Measurements from ENCODE around the gene STK32C.
A peak's percentile ranks its signal among the peaks of the same experiment; 100 is the strongest.

The STK32C gene

GRCh38 chr10:132328106-132328505 is 20.4 kb upstream of the STK32C start:
- TF ChIP-seq CTCF (conservative IDR thresholded peaks at IDR 0.05; ENCODE audit: low read depth, low read length): no peak
- no peak for DNase-seq (ENCODE audit: low read depth)
- no peak overlapping the region for H3K4me3 ChIP-seq (ENCODE audit: low read depth, low read length)

DNA sequence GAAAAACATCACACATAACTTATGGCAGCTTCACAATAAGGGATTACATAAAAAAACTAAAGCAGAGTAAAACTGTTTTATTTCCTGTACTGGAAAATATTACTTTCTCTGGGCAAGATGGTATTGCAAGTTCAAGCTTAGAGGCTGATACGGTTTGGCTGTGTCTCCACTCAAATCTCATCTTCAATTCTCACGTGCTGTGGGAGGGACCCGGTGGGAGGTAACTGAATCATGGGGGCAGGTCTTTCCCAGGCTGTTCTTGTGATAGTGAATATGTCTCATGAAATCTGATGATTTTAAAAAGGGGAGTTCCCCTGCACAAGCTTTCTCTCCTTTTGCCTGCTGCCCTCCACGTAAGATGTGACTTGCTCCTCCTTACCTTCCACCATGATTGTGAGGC is 19.2 kb upstream of the STK32C start:
- TF ChIP-seq CTCF (conservative IDR thresholded peaks at IDR 0.05; ENCODE audit: low read depth, low read length): no peak
- DNase-seq (ENCODE audit: low read depth): no peak
- no peak overlapping the region for H3K4me3 ChIP-seq (ENCODE audit: low read depth, low read length)

- no peak overlapping the region for H3K4me3 ChIP-seq (ENCODE audit: low read depth, low read length)
- no peak for TF ChIP-seq CTCF (conservative IDR thresholded peaks at IDR 0.05; ENCODE audit: low read depth, low read length)
- no peak for DNase-seq (ENCODE audit: low read depth)
Observed at GRCh38 chr10:132326344-132326889, 18.7 kb upstream of the STK32C start.

DNA sequence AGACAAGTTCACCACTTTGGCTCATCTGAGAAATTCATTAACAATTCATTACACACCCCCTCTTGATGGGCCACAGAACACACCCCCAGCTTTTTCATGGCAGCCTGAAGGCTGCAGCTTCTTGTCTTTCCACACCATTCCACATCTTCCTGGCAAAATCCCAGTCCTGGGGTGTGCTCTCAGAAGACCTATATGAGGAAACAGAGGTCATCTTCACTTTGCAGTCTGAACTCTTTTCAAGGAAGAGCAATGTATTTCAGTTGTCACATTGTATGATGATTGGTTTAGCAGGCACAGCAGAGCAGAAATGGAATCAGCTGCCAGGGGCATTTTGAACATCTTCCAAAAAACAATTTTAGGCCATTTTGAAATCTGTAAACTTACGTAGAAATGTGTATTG is 16.4 kb upstream of the STK32C start:
- DNase-seq (ENCODE audit: low read depth): no peak
- no peak for TF ChIP-seq CTCF (conservative IDR thresholded peaks at IDR 0.05; ENCODE audit: low read depth, low read length)
- no peak overlapping the region for H3K4me3 ChIP-seq (ENCODE audit: low read depth, low read length)

DNA sequence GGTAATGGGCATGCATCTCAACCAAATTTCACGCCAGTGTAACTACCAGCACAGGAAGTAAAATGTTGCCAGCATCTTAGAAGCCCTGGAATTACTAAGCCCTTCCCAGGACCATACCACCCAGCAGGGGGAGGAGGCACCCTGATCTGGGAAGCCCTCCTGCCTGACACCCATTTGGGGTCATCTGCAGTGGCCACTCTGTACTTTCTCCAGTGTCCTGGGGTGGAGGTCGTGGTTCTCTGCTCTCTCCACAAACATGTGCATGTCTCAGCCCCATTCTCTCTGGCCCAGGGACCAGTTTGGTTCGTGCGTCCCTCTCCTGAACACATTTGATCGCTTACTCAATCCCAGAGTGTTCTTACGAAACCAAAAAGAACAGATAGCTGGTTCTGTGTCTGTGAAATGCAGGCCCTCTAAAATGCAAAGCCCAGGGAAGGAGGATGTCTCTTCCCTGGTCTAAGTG is 14.9 kb upstream of the STK32C start:
- TF ChIP-seq CTCF (conservative IDR thresholded peaks at IDR 0.05; ENCODE audit: low read depth, low read length): peak; percentile 66
- no peak overlapping the region for H3K4me3 ChIP-seq (ENCODE audit: low read depth, low read length)
- DNase-seq (ENCODE audit: low read depth): peak; percentile 75

GRCh38 chr10:132321726-132322125 is 14.0 kb upstream of the STK32C start:
- H3K4me3 ChIP-seq (ENCODE audit: low read depth, low read length): no peak overlapping the region
- no peak for DNase-seq (ENCODE audit: low read depth)
- TF ChIP-seq CTCF (conservative IDR thresholded peaks at IDR 0.05; ENCODE audit: low read depth, low read length): no peak

DNA sequence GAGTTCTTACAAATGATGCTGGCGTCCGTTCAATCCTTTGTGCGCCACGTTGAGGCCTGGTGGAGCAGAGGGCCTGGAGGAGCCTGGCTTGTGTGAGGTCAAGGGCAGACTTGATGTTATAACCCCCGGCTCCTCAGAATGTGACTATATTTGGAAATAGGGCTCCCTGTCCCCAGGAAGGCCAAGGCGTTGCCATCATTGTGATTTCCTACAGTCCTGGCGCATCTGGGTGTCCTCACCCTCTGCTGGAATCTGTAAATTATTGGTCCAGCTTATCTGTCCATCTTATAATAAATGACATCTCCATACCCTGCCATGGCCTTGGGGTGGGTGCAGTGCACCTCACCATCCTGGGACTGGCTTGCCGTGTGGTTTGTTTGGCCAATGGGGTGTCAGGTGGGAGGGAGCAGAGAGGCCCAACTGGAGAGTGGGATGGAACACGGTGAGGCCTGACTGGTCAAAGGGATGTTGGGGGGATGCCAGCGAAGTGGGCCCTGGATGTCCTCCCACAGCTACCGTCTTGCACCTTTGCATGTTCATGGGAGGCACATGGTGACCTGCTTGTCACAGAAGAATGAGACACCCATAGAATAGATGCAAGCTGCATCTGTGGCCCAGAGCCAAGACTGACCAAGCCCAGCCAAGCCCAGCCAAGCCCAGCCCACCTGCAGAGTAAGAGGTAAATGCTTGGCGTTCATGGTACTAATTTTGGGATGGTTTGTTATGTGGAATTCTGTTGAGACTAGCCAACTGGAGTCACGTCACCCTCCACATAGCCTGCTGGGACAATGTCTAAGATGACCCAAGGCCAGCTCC is 13.1 kb upstream of the STK32C start:
- TF ChIP-seq CTCF (conservative IDR thresholded peaks at IDR 0.05; ENCODE audit: low read depth, low read length): no peak
- H3K4me3 ChIP-seq (ENCODE audit: low read depth, low read length): no peak overlapping the region
- no peak for DNase-seq (ENCODE audit: low read depth)

All from choroid plexus epithelial cell (primary cell).